IPS DF 4.7 (cell line): Measurements from ENCODE around the gene VIPR2.

Source experiments
- DNase-seq: peaks from one replicate; pipeline ENCODE4 v3.0.0-alpha.2; 2013; ENCODE audit warnings: low spot score; ENCODE audit errors: extremely low read depth

The VIPR2 gene

GRCh38 chr7:159028508-159029401 lies 115.9 kb downstream of the VIPR2 start:
- DNase-seq: no peak

- DNase-seq: no peak
Measured at GRCh38 chr7:159027789-159028507, 116.7 kb downstream of the VIPR2 start.

GRCh38 chr7:159027056-159027788 lies 117.4 kb downstream of the VIPR2 start:
- DNase-seq: no peak

DNA sequence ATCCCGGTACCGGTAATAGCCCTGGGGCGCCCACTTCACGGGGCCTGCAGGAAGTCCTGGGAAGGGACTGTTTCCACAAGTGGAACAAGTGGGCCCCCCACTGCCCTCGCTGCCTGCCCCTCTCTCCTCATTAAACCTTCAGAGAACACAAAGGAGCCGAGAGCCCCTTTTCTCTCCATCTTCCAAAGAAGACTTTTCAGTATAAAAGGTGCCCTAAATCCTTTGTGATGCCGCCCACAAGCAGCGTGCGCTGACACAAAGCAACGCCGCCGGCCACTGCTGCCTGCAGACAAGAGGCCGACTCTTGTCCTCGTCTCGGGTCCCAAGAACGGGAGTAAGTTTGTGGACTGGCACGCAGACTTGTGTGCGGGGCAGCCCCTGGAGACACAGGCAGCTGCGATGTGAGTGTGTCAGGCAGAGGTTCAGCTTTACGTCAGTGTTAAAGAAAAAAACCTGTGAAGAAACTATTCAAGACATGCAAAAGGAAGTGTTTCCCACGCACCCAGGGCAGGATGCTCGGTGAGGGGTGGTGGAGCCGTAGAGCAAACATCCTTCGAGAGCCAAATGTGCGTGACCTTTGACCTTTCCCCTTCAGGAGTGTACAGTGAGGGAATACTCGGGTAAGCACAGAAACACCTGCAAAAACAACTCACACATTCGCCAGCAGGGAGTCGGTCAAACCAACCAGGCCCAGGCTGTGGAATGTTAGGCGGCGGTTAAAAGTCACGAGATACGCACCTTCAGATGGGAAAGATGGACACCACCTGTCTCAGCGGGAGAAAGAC lies 118.2 kb downstream of the VIPR2 start:
- DNase-seq: no peak

- no peak for DNase-seq
Measured at GRCh38 chr7:159025161-159025779, 119.4 kb downstream of the VIPR2 start.

DNA sequence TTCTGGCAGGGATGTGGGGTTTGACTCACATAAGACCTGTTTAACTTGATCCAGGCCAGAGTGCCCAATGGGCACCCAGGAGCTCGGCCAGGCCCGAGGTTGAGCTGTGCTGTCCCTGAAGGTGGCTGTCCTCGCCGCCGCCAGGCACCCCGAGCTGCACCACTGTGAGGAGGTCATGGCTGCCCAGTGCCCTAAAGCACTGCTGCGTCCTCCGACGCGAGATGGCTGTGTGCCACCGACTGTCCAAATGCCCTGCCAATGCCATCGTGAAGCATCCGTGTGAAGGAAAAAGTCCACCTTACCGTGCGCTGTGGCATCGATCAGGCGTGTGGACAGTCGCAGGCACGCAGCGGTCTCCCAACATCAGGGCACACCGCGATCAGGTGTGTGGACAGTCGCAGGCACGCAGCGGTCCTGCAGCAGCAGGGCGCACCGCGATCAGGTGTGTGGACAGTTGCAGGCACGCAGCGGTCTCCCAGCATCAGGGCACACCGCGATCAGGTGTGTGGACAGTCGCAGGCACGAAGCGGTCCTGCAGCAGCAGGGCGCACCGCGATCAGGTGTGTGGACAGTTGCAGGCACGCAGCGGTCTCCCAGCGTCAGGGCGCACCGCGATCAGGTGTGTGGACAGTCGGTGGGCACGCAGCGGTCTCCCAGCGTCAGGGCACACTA lies 120.3 kb downstream of the VIPR2 start:
- no peak for DNase-seq

DNA sequence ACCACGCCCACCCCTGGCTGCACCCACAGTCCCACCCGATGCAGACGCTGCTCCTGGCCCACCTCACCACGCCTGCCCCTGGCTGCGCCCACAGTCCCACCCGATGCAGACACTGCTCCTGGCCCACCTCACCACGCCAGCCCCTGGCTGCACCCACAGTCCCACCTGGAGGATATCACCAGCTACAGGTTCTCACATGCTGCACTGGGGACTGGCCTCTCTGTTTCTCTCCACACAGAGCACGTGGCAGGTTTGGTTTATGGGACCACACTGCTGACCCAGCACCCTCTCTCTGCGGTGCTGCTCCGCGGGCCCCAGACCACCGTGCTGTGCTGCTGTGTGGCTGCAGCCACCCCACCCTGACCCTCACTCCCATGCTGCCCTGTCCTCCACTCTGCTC lies 120.9 kb downstream of the VIPR2 start:
- DNase-seq: no peak

DNA sequence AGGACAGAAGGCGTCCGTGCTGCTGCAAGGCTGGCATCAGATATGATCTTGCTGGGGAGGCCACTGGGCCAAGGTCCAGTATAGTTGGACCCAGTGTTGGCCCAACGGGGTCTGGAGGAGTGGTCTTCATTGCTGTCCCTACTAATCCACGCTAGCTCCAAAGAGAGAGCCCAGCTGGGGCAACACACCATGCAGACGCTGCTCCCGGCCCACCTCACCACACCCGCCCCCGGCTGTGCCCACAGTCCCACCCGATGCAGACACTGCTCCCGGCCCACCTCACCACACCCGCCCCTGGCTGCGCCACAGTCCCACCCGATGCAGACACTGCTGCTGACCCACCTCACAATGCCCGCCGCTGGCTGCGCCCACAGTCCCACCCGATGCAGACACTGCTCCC lies 121.5 kb downstream of the VIPR2 start:
- no peak for DNase-seq

DNA sequence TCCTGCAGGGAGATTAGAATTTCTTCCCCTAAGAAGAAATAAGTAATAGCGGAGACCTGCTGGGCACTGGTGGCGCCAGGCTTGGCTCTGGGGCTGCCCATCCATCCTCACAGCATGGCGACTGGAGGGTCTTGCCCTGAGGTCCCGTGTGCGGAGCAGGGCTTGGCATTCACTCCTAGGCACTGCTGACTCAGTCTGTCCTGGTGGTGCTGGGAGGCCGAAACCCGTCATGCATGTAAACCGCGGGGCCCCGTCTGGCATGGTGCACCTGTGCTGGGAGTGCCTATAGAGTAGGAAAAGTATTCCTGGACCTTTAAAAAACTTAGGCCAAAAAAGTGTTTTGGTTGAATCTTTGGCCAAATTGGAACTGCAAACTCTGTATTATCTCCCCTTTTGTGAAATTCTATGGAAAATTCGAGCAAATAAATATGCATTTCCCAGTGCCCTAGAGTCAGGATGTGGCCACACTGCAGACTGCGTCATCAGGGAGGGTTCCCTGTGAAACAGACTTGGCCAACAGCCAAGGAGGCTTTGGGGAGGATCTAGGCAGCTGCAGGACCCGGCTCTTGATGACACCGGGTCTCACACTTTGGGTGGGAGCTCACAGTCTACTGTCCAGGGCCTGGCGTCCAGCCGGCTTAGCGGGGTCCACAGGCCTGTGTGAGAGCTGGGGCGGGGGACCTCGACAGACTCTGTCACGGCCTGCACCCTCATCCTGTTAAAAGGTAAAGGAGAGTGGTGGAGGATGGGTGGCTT lies 122.3 kb downstream of the VIPR2 start:
- DNase-seq: no peak

GRCh38 chr7:159020987-159021386 lies 123.7 kb downstream of the VIPR2 start:
- no peak for DNase-seq

DNA sequence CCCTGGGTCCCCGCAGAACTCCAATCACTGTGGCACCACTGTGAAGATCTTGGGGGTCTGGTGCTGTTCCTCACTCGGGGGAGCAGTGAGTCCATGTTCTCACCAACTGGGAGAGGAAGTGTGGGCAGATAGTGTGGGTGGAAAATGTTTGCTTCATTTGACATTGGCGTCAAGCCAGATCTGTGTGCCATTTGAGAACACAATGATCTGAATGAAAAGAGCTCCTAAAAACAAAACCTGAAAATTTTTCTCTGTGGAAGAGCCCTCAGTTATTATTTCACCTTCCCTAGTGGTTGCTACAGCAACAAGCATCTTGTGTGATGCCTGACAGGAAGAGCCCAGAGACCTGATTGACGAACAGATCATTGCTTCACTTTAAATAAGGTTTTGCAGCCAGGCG lies 125.6 kb downstream of the VIPR2 start:
- DNase-seq: no peak

- DNase-seq: no peak
Measured at GRCh38 chr7:159017741-159018140, 126.9 kb downstream of the VIPR2 start.

GRCh38 chr7:159017210-159017609 lies 127.5 kb downstream of the VIPR2 start:
- no peak for DNase-seq

GRCh38 chr7:159016591-159016990 lies 128.1 kb downstream of the VIPR2 start:
- DNase-seq: no peak

GRCh38 chr7:159015454-159016410 lies 128.9 kb downstream of the VIPR2 start:
- DNase-seq: no peak

DNA sequence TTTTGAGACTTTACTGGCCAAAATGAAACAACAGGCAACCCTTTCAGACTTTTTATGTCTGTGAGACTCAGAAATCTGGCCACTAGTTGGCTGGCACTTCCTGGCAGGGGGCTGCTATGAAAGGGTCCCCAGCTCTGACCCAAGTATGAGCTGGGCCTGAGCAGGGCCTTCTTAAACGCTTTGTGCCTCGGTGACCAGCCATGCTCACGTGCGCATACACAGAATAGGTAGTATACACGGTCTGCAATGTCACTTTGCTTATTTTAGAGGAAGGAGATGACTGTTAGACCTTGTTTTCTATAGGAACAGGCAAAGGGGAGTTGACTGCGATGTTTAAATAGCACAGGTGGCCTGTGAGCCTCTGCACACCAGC lies 129.6 kb downstream of the VIPR2 start:
- no peak for DNase-seq

GRCh38 chr7:159014297-159015062 lies 130.2 kb downstream of the VIPR2 start:
- DNase-seq: no peak
